Islet of Langerhans (tissue), 1 donor: ENCODE data around the gene SCAF4.

Experiments
- FAIRE-seq: peaks from one replicate; lab custom pipeline; 2011; peaks lifted over from hg19 to GRCh38; lab: Jason Lieb, UNC

SCAF4 gene

GRCh38 chr21:31713973-31714740 is 17.8 kb downstream of the SCAF4 start:
- FAIRE-seq, result no peak

GRCh38 chr21:31713115-31713514 is 18.8 kb downstream of the SCAF4 start:
- FAIRE-seq, result no peak

GRCh38 chr21:31711745-31712285 is 20.1 kb downstream of the SCAF4 start:
- no peak for FAIRE-seq

GRCh38 chr21:31711326-31711725 is 20.6 kb downstream of the SCAF4 start:
- no peak for FAIRE-seq

GRCh38 chr21:31710586-31710985 is 21.3 kb downstream of the SCAF4 start:
- no peak for FAIRE-seq

- FAIRE-seq, result no peak
Observed at GRCh38 chr21:31708541-31708940, 23.4 kb downstream of the SCAF4 start.

GRCh38 chr21:31707499-31707898 is 24.4 kb downstream of the SCAF4 start:
- FAIRE-seq, result no peak

GRCh38 chr21:31706562-31706961 is 25.4 kb downstream of the SCAF4 start:
- no peak for FAIRE-seq

- no peak for FAIRE-seq
Observed at GRCh38 chr21:31700040-31700439, 31.9 kb downstream of the SCAF4 start.

- FAIRE-seq, result no peak
Observed at GRCh38 chr21:31698461-31698860, 33.5 kb downstream of the SCAF4 start.

- peak; percentile 24 for FAIRE-seq
Observed at GRCh38 chr21:31696424-31696823, 35.5 kb downstream of the SCAF4 start.

- FAIRE-seq, result no peak
Observed at GRCh38 chr21:31693222-31693621, 38.7 kb downstream of the SCAF4 start.

- FAIRE-seq, result no peak
Observed at GRCh38 chr21:31688603-31689368, 43.1 kb downstream of the SCAF4 start.

GRCh38 chr21:31687108-31687507 is 44.8 kb downstream of the SCAF4 start:
- FAIRE-seq, result no peak

GRCh38 chr21:31686272-31686915 is 45.5 kb downstream of the SCAF4 start:
- no peak for FAIRE-seq

GRCh38 chr21:31684918-31685317 is 47.0 kb downstream of the SCAF4 start:
- no peak for FAIRE-seq

GRCh38 chr21:31683029-31683428 is 48.9 kb downstream of the SCAF4 start:
- FAIRE-seq, result no peak

- FAIRE-seq, result no peak
Observed at GRCh38 chr21:31682620-31683019, 49.3 kb downstream of the SCAF4 start.

GRCh38 chr21:31678478-31678877 is 53.4 kb downstream of the SCAF4 start:
- no peak for FAIRE-seq

- FAIRE-seq, result no peak
Observed at GRCh38 chr21:31677047-31677446, 54.9 kb downstream of the SCAF4 start.

GRCh38 chr21:31675960-31676359 is 56.0 kb downstream of the SCAF4 start:
- no peak for FAIRE-seq

- FAIRE-seq, result no peak
Observed at GRCh38 chr21:31675318-31675717, 56.6 kb downstream of the SCAF4 start.
